CD1c-positive myeloid dendritic cell (primary cell): ENCODE data around the gene PRDM16.

Source experiments
- DNase-seq: peaks from one replicate; pipeline ENCODE4 v3.0.0-alpha.2; 2016; ENCODE audit errors: extremely low spot score

The PRDM16 gene

DNA sequence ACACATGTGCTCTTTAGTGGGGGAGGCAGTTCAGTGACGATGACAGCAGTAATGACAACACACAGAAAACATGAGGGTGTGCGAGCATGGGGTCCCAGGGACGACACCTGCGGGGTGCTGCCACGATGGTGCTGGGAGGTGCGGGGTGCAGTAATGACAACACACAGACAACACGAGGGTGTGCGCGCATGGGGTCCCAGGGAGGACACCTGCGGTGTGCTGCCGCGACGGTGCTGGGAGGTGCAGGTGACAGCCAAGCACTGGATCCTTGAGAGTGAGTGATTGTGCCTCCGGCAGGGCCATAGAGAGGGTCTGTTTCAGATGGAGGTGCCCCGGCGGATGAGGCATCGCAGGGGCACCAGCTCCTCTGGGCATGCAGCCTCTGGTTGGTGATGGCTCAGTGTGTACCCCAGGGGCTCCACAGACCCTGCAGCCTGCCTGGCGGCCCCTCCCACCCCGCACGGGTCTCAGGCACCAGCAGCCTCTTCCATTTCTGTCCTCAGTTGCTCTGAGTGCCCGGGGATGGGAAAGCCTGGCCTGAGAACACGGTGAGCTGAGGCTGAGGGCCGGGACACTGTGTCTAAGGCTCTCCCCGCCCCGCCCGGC is 193.8 kb downstream of the PRDM16 start:
- DNase-seq = no peak

DNA sequence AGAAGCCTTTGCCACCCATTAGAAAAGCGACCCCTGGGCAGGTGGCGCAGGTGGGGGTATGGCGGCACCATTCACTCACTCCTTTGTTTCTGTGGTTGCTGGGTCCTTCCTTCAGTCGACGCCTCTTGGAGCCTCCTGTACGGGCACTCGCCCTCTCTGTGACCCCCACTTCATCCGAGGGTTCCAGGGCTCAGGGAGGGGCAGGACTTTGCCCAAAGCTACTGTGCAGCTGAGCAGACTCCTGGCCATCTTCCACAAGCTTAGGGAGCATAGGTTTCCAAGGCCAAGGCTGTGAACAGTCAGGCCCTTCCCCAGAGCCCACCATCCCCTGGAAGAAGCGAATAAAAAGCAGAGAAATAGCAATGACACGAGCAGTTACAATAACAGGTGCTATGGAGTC is 194.8 kb downstream of the PRDM16 start:
- no peak for DNase-seq

DNA sequence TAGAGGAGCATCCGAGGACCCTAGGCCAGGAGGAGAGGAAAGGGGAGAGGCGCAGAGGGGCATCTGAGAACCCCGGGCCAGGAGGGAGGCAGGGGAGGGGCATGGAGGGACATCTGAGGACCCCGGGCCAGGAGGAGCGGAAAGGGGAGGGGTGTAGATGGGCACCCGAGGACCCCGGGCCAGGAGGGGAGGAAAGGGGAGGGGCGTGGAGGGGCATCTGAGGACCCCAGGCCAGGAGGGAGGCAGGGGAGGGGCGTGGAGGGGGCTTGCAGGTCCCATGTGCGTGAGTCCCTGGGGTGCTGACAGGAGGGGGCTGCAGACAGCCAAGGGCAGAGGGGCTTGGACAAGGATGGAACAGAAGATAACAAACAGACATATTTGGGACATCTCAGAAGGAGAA is 195.5 kb downstream of the PRDM16 start:
- DNase-seq = no peak

DNA sequence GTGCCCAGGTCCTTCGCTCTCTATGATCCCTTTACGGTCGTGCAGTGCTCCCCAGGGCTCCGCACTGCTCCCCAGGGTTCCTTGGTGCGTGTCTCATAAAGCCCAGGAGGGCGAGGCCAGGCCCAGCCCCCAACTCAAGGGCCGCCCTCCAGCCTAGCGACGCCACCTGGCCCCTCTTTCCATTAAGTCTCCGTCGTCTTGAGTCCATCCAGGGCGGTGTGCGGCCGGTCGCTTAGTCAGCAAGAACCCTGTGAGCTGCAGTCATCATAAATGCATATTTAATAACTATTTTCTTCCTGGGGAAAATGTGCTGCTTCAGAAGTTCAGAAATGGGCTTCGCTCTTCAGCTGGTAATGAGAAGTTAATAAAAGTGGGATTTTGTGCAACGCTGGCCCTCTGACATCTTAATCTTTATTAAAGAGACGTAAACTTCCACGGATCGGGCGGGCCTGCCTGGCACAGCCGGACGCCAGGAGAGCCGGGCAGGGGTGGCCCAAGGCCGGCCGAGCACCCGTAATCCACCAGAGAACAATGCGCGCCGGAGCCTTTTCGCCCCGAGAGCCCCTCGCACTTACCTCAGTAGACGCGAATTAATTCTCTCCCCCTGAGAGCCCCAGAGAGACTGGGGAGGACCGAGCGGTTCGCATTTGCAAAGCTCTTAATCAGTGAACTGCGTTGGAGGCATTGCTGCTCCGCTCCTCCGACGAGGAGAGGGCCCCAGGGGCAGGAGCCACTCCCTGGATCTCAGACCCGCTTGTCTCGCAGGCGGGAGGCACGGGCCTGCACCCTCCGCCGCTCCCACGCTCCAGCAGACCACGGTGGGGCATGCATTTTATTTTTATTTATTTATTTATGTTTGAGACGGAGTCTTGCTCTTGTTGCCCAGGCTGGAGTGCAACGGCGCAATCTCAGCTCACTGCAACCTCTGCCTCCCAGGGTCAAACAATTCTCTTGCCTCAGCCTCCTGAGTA is 197.1 kb downstream of the PRDM16 start:
- no peak for DNase-seq

DNA sequence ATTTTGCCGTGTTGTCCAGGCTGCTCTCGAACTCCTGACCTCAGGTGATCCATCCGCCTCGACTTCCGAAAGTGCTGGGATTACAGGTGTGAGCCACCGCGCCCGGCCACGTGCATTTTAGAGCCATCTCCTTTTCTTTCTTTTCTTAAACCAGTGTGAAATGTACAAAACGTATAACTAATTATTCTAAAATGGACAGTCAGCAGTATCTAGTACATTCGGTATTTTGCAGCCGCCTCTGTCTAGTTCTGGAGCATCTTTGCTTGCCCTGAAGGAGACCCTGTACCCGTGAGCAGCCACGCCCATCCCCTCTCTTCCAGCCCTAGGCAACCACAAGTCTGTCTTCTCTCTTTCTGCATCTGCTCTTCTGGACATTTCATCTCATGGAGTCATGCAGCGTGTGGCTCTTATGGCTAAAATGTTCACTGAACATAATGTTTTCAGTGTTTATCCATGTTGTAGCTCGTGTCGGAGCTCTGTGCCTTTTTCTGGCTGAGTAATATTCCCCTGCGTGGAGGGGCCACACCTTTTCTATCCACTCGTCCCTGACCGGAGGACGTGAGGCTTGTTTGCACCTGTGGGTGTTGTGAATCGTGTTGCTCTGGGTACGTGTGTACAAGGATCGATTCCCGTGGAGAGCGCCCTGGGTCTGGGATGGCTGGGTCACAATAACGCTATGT is 198.0 kb downstream of the PRDM16 start:
- DNase-seq = no peak

DNA sequence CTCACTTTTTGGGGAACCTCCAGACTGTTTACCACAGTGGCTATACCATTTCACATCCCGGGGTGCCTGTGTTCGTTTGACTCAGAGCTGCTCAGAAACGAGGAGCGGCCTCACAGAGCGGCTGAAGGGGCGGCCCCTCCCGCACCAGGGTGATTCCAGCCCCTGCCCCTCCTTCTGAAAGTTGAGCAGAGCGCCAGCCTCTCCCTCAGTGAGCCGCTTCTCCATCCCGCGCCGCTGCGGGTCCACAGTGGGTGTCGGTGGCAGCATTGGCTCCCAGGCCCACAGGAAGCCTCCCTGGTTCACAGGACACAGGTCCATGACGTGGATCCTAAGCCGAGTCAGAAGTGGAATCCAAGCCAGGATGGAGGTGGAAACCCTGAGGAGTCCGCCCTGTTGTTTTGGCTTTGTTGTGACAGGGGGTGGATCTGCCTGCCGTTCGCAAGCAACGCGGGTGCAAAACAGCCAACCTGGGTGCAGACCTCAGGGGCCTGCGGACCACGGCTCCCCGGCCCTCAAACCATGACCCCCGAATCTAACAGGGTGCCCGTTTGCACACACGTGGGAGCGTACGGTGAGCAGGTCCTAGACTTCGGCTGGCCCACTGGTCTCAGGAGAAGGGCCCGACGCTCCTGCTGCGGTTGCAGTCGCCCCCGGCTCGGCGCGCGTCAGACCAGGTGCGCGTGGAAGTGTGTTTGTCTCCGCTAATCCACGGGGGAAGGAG is 198.7 kb downstream of the PRDM16 start:
- no peak for DNase-seq

DNA sequence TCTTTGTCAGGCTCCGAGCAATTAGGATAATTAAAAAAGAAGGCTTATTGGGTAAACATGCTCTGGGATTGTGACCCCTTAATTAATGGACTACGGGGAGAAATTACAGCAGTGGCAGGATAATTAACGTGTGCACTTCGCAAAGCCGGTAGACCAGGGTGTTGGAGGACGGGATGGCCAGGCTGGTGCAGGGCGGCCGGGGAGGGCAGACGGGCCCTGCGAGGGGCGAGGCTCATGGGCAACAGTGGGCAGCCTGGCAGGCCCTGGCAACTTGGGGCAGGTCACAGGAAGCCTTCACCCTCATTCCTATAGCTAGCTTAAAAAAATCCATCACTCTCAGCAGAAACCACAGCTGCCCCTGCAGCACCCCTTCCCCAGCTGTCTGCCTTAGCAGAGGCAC is 199.3 kb downstream of the PRDM16 start:
- DNase-seq = no peak

DNA sequence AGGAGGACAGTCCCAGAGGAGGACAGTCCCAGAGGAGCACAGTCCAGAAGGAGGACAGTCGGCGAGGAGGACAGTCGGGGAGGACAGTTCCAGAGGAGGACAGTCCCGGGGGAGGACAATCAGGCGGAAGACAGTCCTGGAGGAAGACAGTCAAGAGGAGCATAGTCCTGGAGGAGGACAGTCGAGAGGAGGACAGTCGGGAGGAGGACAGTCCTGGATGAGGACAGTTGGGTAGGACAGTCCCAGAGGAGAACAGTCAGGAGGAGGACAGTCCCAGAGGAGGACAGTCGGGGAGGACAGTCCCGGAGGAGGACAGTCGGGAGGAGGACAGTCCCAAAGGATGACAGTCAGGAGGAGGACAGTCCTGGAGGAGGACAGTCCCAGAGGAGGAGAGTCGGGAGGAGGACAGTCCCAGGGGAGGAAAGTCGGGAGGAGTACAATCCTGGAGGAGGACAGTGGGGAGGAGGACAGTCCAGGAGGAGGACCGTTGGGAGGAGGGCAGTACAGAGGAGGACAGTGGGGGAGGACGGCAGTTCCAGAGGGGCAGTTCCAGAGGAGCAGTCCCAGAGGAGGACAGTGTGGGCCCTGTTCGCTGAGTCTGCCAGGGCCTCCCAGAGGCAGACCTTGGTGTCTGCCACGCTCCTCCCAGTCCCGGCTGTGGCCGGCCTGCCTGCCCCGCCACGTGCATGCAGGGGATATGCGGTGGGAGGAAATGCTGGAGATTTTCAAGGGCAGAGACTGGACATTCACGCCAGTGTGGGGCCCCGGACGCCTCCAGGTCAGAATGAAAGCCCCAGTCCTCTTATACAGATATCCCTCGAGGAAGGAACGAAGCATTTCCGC is 201.6 kb downstream of the PRDM16 start:
- DNase-seq = no peak

DNA sequence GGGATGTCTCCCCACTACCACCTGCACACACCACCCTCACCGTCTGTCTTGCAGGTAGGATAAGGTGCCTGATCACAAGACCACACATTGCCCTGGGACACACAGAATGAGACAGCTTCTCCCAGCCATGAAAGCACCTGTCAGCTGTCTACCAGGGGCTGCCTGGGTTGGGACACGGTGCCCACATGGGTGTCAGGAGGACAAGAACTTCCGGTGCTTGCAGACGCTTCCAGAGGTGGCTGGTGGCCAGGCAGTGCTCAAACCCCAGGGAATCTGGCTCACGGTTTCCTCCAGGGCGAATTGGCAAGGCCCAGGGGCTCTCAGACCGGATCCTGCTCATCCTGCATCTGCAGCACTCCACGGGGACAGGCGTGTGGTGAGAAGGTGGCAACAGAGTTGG is 202.9 kb downstream of the PRDM16 start:
- DNase-seq = no peak

DNA sequence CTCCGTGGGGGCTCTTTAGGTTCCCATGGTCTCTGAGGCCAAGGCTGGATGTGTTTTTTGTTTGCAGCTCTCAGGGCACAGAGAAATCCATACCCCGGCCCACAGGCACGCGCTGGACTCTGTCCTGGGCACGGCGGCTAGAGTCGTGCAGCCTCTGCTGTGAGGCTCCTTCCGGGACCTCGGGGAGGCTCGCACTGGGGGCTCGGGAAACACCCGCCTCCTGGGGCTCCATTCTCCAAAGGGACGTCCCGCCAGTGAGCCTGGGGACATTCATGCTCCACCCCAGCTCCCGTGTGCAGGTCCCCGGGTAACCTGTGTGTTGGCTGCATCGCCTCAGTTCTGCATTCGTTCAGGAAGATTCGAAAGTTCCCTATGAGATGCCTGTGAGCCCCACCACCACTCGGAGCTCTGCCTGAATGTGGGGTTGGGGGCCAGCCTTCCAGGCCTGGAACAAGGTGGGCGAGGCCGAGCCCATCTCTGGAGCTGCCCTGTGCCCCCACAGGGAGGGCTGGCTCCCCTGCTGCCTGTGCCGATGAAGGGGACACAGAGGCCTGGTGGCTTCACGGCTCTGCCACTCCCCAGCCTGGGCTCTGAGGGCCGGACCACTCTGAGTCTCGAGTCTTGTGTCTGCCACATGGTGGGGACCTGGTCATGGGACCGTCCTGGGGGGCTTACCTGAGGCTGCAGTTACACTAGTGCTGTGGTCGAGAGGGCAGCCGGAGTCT is 203.5 kb downstream of the PRDM16 start:
- no peak for DNase-seq

DNA sequence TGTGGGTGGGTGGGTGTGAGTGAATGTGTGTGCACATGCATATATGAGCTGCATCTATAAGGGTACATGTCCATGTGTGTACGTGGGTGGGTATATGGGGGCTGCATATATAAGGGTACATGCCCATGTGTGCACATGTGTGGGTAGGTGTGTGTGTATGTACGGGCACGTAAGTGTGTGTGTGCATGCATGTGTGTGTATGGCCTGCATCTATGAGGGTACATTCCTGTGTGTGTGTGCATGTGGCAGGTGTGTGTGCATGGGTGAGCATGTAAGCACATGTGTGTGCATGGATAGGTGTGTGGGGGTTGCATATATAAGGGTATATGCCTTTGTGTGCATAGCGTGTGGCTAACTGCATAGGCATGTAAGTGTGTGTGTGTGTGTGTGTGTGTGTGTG is 204.4 kb downstream of the PRDM16 start:
- DNase-seq = no peak

DNA sequence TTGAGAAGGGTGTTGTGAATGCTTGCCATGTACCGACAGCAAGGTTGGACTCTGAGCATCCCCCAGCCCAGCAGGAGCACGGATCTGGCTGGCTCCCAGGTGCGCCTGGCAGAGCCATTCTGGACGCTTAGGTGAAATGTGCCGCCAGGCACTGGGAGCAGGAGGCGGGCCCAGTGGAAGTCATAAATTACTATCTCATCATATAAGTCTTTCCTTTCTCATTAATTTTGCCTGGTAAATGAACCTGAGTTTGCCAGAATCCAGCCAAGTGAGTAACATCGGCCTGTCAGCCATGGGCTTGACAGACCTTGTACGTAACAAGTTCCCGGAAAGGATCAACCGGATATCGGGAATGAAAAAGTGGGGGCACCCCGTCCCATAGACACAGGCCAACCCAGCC is 206.0 kb downstream of the PRDM16 start:
- DNase-seq = no peak

DNA sequence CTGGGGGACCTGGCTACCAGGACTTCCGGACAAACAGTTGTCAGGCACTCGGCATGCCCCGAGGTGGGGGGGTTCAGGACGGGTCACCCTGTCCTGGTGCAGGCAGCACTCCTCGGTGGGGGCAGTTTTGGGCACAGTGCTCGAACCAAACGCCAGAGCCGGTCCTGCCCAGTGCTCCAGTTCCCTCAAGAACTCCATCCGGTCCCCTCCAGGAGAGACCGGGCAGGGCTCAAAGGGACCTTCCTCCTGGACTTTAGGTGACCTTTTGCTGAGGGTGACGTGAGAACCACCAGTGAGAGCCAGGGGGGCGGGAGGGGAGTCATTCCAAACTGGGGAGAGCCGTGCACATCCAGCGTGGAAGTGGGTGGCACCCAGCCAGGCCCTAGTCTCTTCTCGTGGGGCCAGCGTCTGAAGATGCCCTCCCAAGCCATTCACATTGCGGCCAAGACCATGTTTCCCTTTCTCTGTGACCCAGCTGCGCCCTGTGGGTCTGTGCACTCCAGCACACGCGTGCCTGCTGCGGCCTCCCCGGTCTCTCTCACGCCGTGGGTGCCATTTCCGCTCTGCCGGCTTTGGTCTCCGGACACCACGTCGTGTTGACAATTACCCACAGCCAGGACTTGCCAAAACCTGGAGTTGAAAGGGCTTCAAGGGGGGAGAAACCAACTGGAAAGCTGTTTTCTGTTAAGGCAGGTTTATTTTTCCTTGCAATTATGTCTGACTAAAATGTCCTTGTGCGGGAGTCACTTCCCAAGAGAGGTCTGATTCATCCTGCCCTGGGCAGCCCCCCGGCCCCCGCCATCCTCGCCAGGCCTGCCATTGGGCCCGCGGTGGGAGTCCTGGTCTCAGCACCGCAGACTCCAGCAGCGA is 206.7 kb downstream of the PRDM16 start:
- no peak for DNase-seq

DNA sequence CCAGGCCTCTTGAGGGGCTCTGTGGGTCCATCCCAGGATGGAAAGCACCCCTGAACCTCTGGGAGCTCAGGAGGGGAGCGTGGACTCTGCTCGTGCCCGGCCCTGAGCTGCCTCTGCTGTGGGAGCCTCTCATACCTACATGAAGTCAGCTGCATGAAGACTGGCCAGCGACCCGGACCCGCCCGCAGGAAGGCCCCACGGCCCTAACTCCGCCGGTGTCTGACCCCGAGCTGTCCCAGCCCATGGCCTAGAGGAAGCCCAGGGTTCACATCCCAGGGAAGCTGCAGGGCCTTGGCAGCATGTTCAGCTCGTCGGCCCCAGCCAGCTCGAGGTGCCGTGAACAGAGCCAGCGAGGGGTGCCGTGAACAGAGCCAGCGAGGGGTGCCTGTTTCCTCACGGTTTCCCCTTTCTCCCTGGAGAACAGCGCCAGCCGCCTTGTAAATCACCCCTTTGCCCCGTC is 207.4 kb downstream of the PRDM16 start:
- no peak for DNase-seq

DNA sequence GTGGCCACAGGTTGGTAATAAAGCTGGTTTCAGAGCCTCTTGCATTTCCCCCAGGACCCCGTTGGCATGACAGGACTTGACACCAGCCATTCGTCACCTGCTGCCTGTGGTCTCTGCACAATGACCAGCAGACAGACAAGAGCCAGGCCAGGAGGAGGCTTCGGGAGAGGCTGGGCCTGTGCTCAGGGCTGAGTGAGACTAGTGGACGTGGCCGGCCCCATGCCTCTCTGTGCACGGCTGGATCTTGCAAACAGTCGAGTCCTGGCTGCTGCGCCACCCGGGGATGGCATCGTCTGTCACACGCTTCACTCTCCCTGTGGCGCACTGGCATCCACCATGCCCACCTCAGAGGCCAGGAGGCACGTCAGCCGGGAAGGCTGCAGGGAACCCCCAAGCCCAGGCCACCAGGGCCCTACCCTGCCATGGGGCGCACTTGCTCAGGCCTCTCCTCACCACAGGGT is 208.0 kb downstream of the PRDM16 start:
- DNase-seq = no peak

DNA sequence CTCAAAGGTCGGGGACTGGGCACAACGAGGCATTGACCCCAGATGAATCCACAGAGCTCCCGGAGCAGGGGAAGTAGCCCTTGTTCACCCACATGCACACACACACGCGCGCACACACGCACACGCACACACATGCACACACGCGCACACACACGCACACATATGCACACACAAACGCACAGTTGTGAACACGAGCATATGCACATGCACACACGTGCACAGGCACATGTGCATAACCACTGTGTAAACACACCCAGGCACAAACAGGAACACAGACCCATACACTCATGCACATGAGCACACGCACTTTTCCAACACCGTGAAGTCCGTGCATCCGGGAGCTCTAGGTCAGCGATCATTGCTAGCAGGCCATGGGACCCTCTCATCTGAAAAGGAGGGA is 208.6 kb downstream of the PRDM16 start:
- no peak for DNase-seq

DNA sequence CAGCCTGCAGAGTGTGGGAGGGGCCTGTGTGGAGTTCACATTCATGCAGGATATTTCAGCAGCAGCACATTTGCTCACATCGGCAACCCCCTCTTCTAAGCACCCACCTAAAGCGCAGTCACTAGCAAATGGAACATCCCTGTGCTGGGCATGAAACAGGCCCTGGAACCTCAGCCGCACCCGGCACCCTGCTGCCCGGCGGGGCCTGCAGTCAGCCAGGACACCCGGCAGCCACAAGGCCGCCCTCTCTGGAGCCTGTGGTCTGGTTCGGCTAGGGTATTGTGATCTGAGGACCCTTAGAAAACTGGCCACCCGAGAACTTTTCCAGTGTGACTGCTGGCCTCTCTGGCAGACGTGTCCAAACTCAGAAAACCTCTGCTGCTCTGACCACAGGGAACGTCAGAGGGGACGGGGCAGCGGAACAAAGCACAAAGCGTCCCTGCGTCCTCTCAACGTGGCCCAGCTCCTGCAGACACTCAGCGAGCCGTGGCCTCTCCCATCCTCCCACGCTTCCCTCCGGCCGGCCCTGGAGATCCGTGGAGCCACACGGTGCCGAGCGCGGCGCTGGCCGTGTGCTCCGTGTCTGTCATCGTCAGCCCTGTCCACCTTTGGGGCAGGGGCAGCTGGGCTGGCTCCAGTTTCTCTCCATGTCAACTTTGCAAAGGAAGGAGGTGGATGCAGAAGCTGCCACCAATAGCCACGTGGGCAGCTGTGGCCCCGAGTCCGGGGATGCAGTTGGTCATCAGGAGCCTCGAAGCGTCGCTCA is 209.6 kb downstream of the PRDM16 start:
- DNase-seq = no peak

DNA sequence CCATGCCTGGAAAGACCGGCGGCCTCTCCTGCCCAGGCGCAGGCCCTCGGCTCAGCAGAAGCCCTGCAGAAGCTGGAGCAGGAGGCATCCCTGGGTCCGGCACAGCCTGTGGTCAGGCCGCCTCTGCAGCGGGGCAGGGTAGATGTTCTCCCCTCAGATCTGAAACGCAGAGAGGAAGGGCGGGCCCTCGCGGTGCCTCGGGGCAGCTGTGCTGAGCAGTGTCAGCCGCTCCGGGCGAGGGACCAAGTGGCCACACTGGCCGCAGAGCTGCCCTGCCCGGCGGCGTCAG is 210.1 kb downstream of the PRDM16 start:
- DNase-seq = no peak

DNA sequence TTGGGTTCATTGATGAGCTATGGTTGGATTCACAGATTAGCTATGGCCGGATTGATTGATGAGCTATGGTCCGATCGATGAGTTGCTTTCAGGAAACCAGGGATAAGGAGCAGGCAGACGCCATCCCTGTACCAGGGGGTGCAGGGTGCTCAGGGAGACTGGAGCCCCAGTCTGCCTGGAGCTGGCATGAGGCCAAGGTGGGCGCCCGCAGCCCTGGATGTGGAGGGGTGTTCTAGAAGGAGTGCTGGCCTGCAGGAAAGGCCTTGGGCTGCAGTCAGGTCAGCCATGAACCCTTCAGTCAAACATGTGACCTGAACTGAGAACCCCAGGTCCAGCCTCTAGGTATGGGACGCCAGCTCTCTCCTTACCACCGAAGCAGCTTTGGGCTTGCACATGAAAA is 212.7 kb downstream of the PRDM16 start:
- DNase-seq = no peak
